IPS-18c (cell line): ENCODE results near the gene APOO.

Experiments used
- H3K4me3 ChIP-seq: 2 replicates; pipeline ENCODE4 v1.7.0; 2013; ENCODE audit warnings: low read depth, mild to moderate bottlenecking, low read length, moderate library complexity; ENCODE audit not compliant: insufficient read depth
- H3K9me3 ChIP-seq: one replicate; pipeline ENCODE4 v1.6.1; 2013; ENCODE audit warnings: mild to moderate bottlenecking, low read length, moderate library complexity; ENCODE audit not compliant: control insufficient read depth, insufficient read depth

APOO gene

GRCh38 chrX:23844502-23845138, 63.1 kb downstream of the APOO start:
- Histone ChIP-seq H3K4me3 (no peak overlapping the region), H3K9me3 (no peaks in the 10 kb centered on the region)

DNA sequence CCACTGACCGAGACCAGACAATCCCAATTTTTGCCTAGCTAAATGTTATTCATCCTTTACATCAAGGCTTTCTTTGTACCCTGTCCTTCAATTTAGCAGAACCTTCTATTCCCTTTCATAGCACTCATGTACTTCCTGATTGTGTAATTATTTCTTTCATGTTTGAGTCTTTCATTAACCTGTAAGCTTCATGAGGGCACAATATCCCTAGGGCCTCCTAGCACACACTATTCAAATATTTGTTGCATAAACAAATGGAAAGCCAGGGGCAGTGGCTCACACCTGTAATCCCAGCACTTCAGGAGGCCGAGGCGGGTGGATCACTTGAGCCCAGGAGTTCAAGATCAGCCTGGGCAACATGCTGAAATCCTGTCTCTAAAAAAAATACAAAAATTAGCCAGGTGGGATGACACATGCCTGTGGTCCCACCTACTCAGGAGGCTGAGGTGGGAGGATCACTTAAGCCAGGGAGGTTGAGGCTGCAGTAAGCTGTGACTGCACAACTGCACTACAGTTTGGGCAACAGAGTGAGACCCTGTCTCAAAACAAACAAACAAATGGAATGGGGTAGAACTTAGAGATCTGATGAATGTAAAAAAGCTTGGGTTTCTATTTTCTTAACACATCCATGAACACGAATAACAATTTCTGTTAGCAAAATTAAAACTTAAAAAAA, 65.8 kb downstream of the APOO start:
- Histone ChIP-seq H3K4me3 (no peak overlapping the region), H3K9me3 (no peaks in the 10 kb centered on the region)

DNA sequence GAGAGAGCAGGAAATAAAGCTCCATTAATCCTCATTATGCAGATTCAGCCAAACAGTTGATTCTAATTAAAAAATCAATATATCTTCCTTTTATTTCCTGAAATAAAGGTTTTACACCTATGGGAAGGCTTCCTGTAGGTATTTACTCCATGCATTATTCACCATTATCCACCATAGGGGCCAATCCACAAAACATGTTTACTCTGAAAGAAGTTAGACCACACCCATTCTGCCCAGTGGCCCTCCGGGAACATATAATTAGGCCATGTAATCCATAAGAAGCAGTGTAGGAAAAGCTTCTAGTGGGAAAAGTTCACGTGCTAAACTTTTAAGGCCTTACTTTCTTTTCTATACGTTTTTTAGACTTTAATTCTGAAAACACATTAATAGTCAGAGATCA, 67.1 kb downstream of the APOO start:
- Histone ChIP-seq H3K4me3 (no peak overlapping the region), H3K9me3 (no peaks in the 10 kb centered on the region)

DNA sequence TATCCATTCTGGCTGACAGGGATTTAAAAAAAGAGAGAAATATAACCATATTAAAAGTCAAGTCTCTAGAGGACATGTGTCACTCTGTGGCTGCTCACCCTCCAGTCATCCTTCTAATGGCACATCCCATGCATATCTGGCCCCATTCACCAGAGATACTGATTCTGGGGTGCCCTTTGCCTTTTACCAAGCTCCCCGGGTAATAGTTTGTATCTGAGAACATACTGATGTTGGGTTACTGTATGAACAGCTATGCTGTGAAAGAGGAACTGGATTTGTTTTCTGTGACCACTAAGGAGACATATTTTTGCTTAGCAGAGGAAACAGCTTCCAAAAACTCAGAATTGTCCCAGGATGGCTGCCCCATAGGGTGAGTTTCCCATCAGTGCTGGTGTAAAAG, 68.8 kb downstream of the APOO start:
- Histone ChIP-seq H3K4me3 (no peak overlapping the region), H3K9me3 (no peaks in the 10 kb centered on the region)

DNA sequence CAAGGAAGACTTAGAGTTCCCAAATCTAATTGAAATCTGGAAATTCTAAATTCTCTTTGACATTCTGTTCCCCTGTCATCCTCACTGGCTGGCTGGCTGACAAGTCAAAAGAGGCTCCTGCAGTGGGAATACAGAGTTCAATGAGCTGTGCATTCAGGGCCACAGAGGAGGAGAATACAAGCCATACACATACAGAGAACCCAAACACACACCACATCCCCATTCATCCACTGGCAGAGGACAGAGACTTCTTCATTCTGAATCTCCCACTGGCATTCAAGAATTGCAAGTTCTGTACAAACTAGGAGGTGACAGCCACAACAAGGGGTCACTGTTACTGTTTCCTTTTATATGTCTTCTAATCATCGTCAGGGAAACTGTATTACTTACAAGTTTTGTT, 75.0 kb downstream of the APOO start:
- H3K4me3 ChIP-seq, result no peak overlapping the region
- no peaks in the 10 kb centered on the region for H3K9me3 ChIP-seq

GRCh38 chrX:23828881-23829280, 78.9 kb downstream of the APOO start:
- Histone ChIP-seq H3K4me3 (no peak overlapping the region), H3K9me3 (no peaks in the 10 kb centered on the region)

DNA sequence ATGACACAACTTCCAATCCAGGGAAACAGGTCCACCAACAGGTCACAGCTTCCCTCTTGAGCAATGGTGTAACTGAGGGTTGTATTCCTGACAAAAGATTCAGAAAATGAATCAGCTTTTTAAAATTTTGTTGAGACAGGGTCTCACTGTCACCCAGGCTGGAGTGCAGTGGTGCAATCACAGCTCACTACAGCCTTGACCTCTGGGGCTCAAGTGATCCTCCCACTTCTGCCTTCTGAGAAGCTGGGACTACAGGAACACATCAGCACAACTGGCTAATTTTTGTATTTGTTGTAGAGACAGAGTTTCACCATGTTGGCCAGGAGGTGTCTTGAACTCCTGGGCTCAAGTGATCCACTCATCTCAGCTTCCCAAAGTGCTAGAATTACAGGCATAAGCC, 81.1 kb downstream of the APOO start:
- H3K4me3 ChIP-seq, result no peak overlapping the region
- H3K9me3 ChIP-seq, result no peaks in the 10 kb centered on the region

DNA sequence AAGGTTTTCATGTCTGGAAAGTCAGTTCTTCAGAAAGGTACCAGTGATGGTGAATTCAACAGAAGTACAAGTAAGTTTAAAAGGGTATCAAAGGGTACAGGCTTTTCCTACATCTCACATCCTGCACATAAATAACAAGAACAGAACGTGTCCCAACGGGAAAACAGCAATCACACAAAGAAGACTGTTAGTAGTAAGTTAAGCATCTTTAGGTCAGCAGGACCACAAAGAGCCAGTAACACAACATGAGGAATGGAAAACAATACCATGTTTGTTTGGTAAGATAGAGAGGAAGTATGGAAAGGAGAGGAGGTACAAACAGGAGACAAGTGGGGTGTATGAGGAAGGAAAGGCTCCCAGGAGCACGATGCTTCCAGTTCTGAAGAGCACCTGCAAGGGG, 81.5 kb downstream of the APOO start:
- Histone ChIP-seq H3K4me3 (no peak overlapping the region), H3K9me3 (no peaks in the 10 kb centered on the region)

DNA sequence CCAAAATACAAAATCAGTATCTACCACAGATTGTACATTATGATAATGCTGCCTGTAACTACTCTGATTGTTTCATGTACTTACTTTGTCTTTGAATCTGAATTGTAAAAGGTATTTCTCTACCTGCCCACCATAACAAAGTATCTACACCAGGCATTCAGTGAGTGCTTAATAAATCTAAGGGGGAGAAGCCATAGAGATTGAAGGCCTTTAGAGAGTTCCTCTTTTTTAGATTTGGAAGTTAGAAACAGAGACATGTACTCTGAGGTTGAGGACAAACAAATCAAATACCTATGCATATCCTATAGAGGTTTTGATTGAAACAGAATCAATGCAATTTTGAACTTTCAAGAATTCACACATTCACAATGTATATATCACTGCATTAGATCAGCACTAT, 82.1 kb downstream of the APOO start:
- Histone ChIP-seq H3K4me3 (no peak overlapping the region), H3K9me3 (no peaks in the 10 kb centered on the region)

GRCh38 chrX:23822841-23823240, 84.9 kb downstream of the APOO start:
- no peak overlapping the region for H3K4me3 ChIP-seq
- H3K9me3 ChIP-seq, result no peaks in the 10 kb centered on the region

- Histone ChIP-seq H3K9me3 (no peaks in the 10 kb centered on the region), H3K4me3 (no peak overlapping the region)
Measured at GRCh38 chrX:23822397-23822796, 85.3 kb downstream of the APOO start.

- no peaks in the 10 kb centered on the region for H3K9me3 ChIP-seq
- H3K4me3 ChIP-seq, result no peak overlapping the region
Measured at GRCh38 chrX:23821847-23822246, 85.9 kb downstream of the APOO start.

DNA sequence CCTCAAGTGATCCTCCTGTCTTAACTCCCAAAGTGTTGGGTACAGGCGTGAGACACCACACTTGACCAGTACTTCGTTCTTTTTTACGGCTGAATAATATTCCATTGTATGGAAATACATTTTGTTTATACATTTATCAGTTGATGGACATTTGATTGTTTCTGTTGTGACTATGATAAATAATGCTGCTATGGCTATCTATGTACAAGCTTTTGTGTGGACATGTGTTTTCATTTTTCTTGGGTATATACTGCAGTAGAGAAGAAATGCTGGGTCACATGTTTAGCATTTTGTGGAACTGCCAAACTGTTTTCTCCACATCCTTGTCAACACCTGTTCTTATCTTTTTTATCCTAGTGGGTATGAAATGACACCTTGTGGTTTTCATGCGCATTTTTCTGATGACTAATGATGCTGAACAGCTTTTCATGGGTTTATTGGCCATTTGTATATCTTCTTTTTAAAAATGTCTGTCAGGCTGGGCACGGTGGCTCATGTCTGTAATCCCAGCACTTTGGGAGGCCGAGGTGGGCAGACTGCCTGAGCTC, 87.4 kb downstream of the APOO start:
- Histone ChIP-seq H3K9me3 (no peaks in the 10 kb centered on the region), H3K4me3 (no peak overlapping the region)

- no peaks in the 10 kb centered on the region for H3K9me3 ChIP-seq
- no peak overlapping the region for H3K4me3 ChIP-seq
Measured at GRCh38 chrX:23819385-23820234, 88.1 kb downstream of the APOO start.

DNA sequence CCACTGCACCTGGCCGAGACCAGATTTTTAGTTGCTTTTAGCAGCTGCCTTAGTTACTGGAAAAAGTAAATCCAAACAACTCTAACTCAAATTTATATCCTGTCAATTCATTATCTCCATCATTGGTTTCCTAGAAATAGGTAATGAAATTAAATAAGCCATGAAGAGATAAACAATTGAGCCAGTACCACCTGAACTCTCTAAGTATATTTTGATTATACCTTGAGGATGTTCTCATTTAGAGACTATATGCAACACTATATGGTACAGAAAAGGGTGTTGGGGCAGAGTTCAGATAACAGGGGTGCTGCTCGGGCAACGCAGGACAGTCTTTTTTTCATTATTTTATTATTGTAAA, 89.8 kb downstream of the APOO start:
- Histone ChIP-seq H3K4me3 (no peak overlapping the region), H3K9me3 (peaks cover 2% of the 10 kb centered on the region)

GRCh38 chrX:23816179-23816578, 91.6 kb downstream of the APOO start:
- peaks cover 2% of the 10 kb centered on the region for H3K9me3 ChIP-seq

GRCh38 chrX:23815376-23815775, 92.4 kb downstream of the APOO start:
- H3K9me3 ChIP-seq, result peaks cover 2% of the 10 kb centered on the region
- no peak overlapping the region for H3K4me3 ChIP-seq

More at GRCh38 chrX:23816179-23816578, 91.6 kb downstream of the APOO start:
- no peak overlapping the region for H3K4me3 ChIP-seq

- peaks cover 2% of the 10 kb centered on the region for H3K9me3 ChIP-seq
Measured at GRCh38 chrX:23813808-23814207, 93.9 kb downstream of the APOO start.

More at GRCh38 chrX:23813808-23814207, 93.9 kb downstream of the APOO start:
- H3K4me3 ChIP-seq, result no peak overlapping the region
